Loucy (cell line): Measurements from ENCODE around the gene OSBPL3.

Source experiments
- H2AFZ ChIP-seq: fragments of 200-600 bp; sonication (generic); 2 replicates; pipeline ENCODE4 v1.6.0; 2016; ENCODE audit warnings: antibody characterized with exemption, mild to moderate bottlenecking, low read length, moderate library complexity
- H3F3A ChIP-seq: fragments of 200-600 bp; 2 replicates; pipeline ENCODE4 v1.6.0; 2016; ENCODE audit warnings: antibody characterized with exemption, low read depth, mild to moderate bottlenecking
- H3K27me3 ChIP-seq: fragments of 200-600 bp; sonication (generic); 2 replicates; pipeline ENCODE4 v1.6.1; 2014; ENCODE audit warnings: low read length, mild to moderate bottlenecking; ENCODE audit not compliant: insufficient read depth, poor library complexity, severe bottlenecking
- H3K36me3 ChIP-seq: fragments of 200-600 bp; sonication (generic); 2 replicates; pipeline ENCODE4 v1.6.1; 2016; ENCODE audit warnings: low read length; ENCODE audit not compliant: insufficient read depth
- H3K4me1 ChIP-seq: fragments of 200-600 bp; sonication (generic); 2 replicates; pipeline ENCODE4 v1.5.1; 2014; ENCODE audit warnings: low read length, mild to moderate bottlenecking; ENCODE audit not compliant: insufficient read depth, poor library complexity, severe bottlenecking
- H3K4me2 ChIP-seq: fragments of 200-600 bp; sonication (generic); 2 replicates; pipeline ENCODE4 v1.6.0; 2014; ENCODE audit warnings: antibody characterized with exemption, low read length, low read depth, mild to moderate bottlenecking; ENCODE audit not compliant: poor library complexity, severe bottlenecking
- H3K4me3 ChIP-seq: fragments of 200-600 bp; sonication (generic); 2 replicates; pipeline ENCODE4 v1.5.1; 2014; ENCODE audit warnings: low read length, mild to moderate bottlenecking, mixed read lengths; ENCODE audit not compliant: poor library complexity, severe bottlenecking
- H3K79me2 ChIP-seq: fragments of 200-600 bp; sonication (generic); 2 replicates; pipeline ENCODE4 v1.6.1; 2014; ENCODE audit warnings: low read length; ENCODE audit not compliant: insufficient read depth
- H3K9ac ChIP-seq: fragments of 200-600 bp; sonication (generic); 2 replicates; pipeline ENCODE4 v1.6.0; 2014; ENCODE audit warnings: mild to moderate bottlenecking, low read depth, low read length, moderate library complexity; ENCODE audit not compliant: poor library complexity, severe bottlenecking
- H3K9me2 ChIP-seq: fragments of 200-600 bp; sonication (generic); replicated peaks from 2 replicates; pipeline ENCODE4 v1.6.1; 2016; ENCODE audit warnings: low read depth, low read length, mixed read lengths
- H3K9me3 ChIP-seq: fragments of 200-600 bp; sonication (generic); 2 replicates; pipeline ENCODE4 v1.6.1; 2014; ENCODE audit warnings: mild to moderate bottlenecking, antibody characterized with exemption, low read length, low read depth; ENCODE audit not compliant: insufficient read depth
- H4K20me1 ChIP-seq: fragments of 200-600 bp; sonication (generic); 2 replicates; pipeline ENCODE4 v1.6.0; 2014; ENCODE audit warnings: antibody characterized with exemption, low read length, mild to moderate bottlenecking; ENCODE audit not compliant: insufficient read depth, poor library complexity, severe bottlenecking
- CTCF ChIP-seq: fragments of 200-600 bp; sonication (generic); conservative IDR thresholded peaks from 2 replicates; pipeline ENCODE4 v1.5.1; 2014; ENCODE audit warnings: mild to moderate bottlenecking, antibody characterized with exemption, low read length
- EZH2phosphoT487 ChIP-seq: fragments of 200-600 bp; IDR thresholded peaks from 2 replicates; pipeline ENCODE4 v1.6.1; 2018; ENCODE audit warnings: antibody characterized with exemption, mild to moderate bottlenecking, moderate library complexity, borderline replicate concordance

The OSBPL3 gene

GRCh38 chr7:24752073-24752800 lies 227.7 kb downstream of the OSBPL3 start:
- Histone ChIP-seq H3K79me2 (no peaks in the 10 kb centered on the region), H3K4me1 (peaks cover 18% of the 10 kb centered on the region), H3K36me3 (no peaks in the 10 kb centered on the region), H3K9me2 (no peaks in the 10 kb centered on the region), H3K27me3 (no peaks in the 10 kb centered on the region), H3K4me3 (no peak overlapping the region), H2AFZ (no peak overlapping the region), H3F3A (no peaks in the 10 kb centered on the region), H3K4me2 (no peak overlapping the region), H3K9ac (no peak overlapping the region), H4K20me1 (no peaks in the 10 kb centered on the region), H3K9me3 (no peaks in the 10 kb centered on the region)
- TF ChIP-seq EZH2phosphoT487: no peak

GRCh38 chr7:24751484-24751883 lies 228.5 kb downstream of the OSBPL3 start:
- no peaks in the 10 kb centered on the region for H3K79me2 ChIP-seq
- H3F3A ChIP-seq: no peaks in the 10 kb centered on the region
- no peaks in the 10 kb centered on the region for H3K27me3 ChIP-seq
- no peaks in the 10 kb centered on the region for H3K36me3 ChIP-seq
- H3K4me2 ChIP-seq: no peak overlapping the region
- H3K9ac ChIP-seq: no peak overlapping the region
- no peak overlapping the region for H2AFZ ChIP-seq
- no peaks in the 10 kb centered on the region for H3K9me2 ChIP-seq
- TF ChIP-seq EZH2phosphoT487 (no peak), CTCF (no peak)
- H3K4me3 ChIP-seq: no peak overlapping the region
- no peaks in the 10 kb centered on the region for H3K9me3 ChIP-seq
- no peaks in the 10 kb centered on the region for H4K20me1 ChIP-seq
- peaks cover 15% of the 10 kb centered on the region for H3K4me1 ChIP-seq

- Histone ChIP-seq H3K36me3 (no peaks in the 10 kb centered on the region), H3K4me3 (no peak overlapping the region), H3K9me3 (no peaks in the 10 kb centered on the region), H3K79me2 (no peaks in the 10 kb centered on the region), H3K4me1 (peaks cover 6% of the 10 kb centered on the region), H4K20me1 (no peaks in the 10 kb centered on the region), H3K4me2 (no peak overlapping the region), H3K9me2 (no peaks in the 10 kb centered on the region), H2AFZ (no peak overlapping the region), H3K9ac (no peak overlapping the region), H3K27me3 (no peaks in the 10 kb centered on the region), H3F3A (no peaks in the 10 kb centered on the region)
- TF ChIP-seq EZH2phosphoT487: no peak
- TF ChIP-seq CTCF: no peak
Measured at GRCh38 chr7:24750441-24751055, 229.4 kb downstream of the OSBPL3 start.

- Histone ChIP-seq H4K20me1 (no peaks in the 10 kb centered on the region), H3K9ac (no peak overlapping the region), H3K4me3 (no peak overlapping the region), H3K36me3 (no peaks in the 10 kb centered on the region), H3K9me2 (no peaks in the 10 kb centered on the region), H3F3A (no peaks in the 10 kb centered on the region), H3K27me3 (no peaks in the 10 kb centered on the region), H3K4me1 (no peaks in the 10 kb centered on the region), H3K4me2 (no peak overlapping the region), H2AFZ (no peak overlapping the region), H3K79me2 (no peaks in the 10 kb centered on the region), H3K9me3 (no peaks in the 10 kb centered on the region)
- TF ChIP-seq EZH2phosphoT487: no peak
- no peak for TF ChIP-seq CTCF
Measured at GRCh38 chr7:24748521-24748920, 231.5 kb downstream of the OSBPL3 start.
